ENCODE results near the gene ARRB1.

The ARRB1 gene

DNA sequence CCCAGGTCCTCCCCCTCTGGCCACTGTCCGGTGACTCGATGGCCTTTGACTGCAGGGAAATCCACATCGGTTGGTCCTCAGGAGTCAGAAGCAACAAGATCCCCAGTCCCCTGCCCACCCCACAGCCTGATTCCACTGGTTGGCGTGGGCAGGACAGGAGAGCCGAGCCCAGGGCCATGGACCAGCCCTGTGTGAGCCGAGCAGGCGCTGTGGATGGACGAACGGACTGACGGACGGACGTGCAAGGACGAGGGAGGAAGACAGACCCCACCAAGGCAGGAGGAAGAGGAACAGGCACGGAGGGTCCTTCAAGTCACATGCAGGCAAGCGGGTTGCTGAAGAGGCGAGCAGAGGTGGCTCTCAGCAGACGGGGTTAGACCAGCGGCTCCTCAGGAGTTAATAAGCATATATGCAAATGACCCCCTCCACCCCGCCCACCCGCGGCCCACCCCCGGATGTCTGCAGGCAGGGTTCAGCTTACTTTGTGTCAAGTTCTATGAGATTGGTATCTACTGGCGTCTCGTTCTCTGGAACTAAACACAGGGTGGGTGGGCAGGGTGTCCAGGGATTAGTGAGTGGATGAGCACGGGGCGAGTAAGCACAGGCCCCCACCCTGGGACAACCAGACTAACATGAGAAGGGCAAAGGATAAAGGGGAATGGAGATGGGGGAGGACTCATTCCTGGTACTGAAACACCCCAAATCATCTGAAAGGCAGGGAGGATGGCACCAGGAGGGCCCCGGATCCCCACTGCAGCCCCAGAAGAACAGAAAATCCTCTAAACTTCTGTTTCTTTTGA is 84.1 kb downstream of the ARRB1 start:
- no peak for DNase-seq (ENCODE audit: low read depth)
- TF ChIP-seq, protein P1, sequence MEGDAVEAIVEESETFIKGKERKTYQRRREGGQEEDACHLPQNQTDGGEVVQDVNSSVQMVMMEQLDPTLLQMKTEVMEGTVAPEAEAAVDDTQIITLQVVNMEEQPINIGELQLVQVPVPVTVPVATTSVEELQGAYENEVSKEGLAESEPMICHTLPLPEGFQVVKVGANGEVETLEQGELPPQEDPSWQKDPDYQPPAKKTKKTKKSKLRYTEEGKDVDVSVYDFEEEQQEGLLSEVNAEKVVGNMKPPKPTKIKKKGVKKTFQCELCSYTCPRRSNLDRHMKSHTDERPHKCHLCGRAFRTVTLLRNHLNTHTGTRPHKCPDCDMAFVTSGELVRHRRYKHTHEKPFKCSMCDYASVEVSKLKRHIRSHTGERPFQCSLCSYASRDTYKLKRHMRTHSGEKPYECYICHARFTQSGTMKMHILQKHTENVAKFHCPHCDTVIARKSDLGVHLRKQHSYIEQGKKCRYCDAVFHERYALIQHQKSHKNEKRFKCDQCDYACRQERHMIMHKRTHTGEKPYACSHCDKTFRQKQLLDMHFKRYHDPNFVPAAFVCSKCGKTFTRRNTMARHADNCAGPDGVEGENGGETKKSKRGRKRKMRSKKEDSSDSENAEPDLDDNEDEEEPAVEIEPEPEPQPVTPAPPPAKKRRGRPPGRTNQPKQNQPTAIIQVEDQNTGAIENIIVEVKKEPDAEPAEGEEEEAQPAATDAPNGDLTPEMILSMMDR (IDR thresholded peaks at IDR 0.05; ENCODE audit: low read length, missing control alignments) = no peak
- H3K4me3 ChIP-seq (replicated peaks; ENCODE audit: low read depth, low read length) = no peak overlapping the region

GRCh38 chr11:75265851-75266531 is 85.5 kb downstream of the ARRB1 start:
- peak; percentile 47 for DNase-seq (ENCODE audit: low read depth)
- H3K4me3 ChIP-seq (replicated peaks; ENCODE audit: low read depth, low read length) = no peak overlapping the region
- TF ChIP-seq, protein P1 (IDR thresholded peaks at IDR 0.05; ENCODE audit: low read length, missing control alignments) = no peak

DNA sequence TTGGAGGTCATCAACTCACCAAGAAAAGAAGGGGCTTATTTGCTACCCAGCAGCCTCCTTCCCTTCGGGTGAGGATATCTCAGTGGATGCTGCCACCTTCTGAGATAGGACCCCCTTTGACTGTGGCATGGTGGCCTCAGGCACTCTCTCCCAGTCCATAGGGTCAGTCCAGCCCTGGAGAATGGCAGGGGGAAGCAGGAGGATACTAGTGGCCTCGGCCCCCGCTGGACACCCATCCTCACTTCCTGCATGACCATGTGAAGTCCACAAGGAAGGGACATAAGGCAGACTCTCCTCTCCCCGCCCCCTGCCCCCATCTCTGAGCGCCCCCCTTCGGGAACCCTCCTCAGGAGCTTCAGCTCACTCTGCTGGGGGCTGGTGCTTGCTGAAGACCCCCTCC is 86.5 kb downstream of the ARRB1 start:
- no peak for DNase-seq (ENCODE audit: low read depth)
- H3K4me3 ChIP-seq (replicated peaks; ENCODE audit: low read depth, low read length) = no peak overlapping the region

GRCh38 chr11:75264356-75264755 is 87.1 kb downstream of the ARRB1 start:
- no peak overlapping the region for H3K4me3 ChIP-seq (replicated peaks; ENCODE audit: low read depth, low read length)
- DNase-seq (ENCODE audit: low read depth) = no peak
- TF ChIP-seq, protein P1 (IDR thresholded peaks at IDR 0.05; ENCODE audit: low read length, missing control alignments) = no peak

More for the DNA sequence above, 86.5 kb downstream of the ARRB1 start:
- TF ChIP-seq, protein P1 (IDR thresholded peaks at IDR 0.05; ENCODE audit: low read length, missing control alignments) = no peak

- TF ChIP-seq, protein P1 (IDR thresholded peaks at IDR 0.05; ENCODE audit: low read length, missing control alignments) = no peak
- DNase-seq (ENCODE audit: low read depth) = peak; percentile 52
- H3K4me3 ChIP-seq (replicated peaks; ENCODE audit: low read depth, low read length) = no peak overlapping the region
These were observed 87.5 kb downstream of the ARRB1 start for GRCh38 chr11:75263944-75264349.

DNA sequence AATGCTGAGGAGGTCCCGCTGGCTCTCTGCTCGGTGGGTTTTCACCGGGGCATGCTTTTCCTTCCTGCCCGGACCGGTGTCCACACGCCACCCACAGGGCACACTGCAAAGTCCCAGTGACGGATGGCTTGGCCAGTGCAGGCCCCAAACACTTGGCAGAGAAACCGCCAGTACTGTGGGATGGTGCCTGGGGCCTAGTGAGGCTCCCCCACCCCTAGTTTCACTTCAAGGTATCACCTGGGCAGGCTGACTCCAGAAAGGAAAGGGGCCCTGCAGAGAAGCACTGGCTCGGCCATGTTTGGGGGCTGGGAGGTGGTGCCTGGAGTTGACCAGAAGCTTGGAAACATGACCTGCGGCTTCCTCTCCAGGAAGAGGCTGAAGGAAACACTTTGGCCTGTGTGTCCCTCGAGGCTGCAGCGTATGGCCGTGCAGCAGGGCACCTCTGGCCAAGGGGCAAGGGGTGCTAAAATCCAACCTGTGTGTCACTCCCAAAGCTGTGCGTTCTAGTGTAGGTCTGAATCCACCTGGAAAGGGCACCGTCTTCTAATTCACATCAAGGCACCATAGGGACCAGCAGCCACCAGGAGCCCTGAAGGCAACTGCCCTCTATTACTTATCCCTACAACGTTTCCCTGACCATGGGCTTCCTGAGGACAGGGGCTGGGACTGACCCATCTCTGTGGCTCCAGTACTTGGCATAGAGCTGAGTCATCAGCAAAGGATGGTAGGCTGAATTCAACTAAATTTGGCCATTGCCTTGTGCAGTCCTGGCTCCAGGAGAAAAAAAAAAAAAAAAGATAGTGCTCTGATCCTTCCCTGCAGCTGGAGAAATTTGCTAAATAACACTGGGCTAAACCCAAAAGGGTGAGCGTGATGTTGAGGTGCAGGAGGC is 88.3 kb downstream of the ARRB1 start:
- TF ChIP-seq, protein P1 (IDR thresholded peaks at IDR 0.05; ENCODE audit: low read length, missing control alignments) = no peak
- no peak for DNase-seq (ENCODE audit: low read depth)
- no peak overlapping the region for H3K4me3 ChIP-seq (replicated peaks; ENCODE audit: low read depth, low read length)
